Measurements from ENCODE around the gene RSL24D1.

RSL24D1 gene

DNA sequence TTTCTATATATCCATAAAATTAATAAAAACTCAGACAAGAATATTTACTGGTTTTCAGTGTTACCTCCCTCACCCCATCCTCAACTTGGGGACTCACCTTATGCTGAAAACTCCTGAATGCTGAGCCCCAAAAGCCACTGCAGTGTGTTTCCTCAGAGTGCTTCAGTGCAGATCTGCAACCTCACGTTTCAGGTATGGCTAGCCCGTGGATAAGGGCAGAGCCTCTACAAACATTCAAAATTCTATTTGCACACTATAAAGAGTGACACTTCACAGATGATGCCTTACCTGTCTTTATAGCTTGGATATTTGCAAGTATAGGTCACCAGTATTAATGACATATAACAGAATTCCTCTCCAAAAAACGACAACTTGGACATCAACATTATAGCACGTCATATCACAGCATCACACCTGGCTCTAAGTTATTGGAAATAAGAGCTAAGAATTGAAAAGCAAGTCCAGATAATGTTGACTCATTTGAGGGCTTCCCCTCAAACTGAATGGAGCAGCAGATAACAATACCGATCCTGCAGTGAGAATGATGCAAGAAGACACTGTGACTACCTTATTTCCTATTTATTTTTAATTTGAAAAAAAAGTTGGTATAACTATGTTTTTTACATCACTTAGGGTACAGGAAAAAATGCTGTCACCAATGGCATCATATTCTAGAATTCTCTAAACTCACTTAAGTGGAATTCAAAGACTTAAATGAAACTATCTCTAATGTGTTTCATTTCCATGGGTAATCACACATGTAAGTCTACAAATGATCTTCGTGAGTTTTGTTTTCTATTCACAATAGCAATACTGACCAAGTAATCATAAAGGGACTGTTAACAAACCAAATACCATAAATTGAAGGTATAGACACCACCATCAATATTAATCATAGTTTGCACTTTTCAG, 40.7 kb upstream of the RSL24D1 start:
- no peak overlapping the region for H3K27ac ChIP-seq
- H3K36me3 ChIP-seq (ENCODE audit: insufficient read depth, low read length) = no peaks in the 10 kb centered on the region
- DNase-seq (ENCODE audit: low read depth, low spot score) = no peak
- TF ChIP-seq POLR2AphosphoS5 (IDR thresholded peaks at IDR 0.05; ENCODE audit: borderline replicate concordance, low read depth, low read length) = no peak
- TF ChIP-seq FOXP2 (optimal IDR thresholded peaks at IDR 0.05; ENCODE audit: control extremely low read depth, extremely low read length, insufficient read depth) = no peak
- no peak for TF ChIP-seq EZH2 (IDR thresholded peaks at IDR 0.05)
- no peaks in the 10 kb centered on the region for H3K9me3 ChIP-seq (ENCODE audit: low read depth, low read length)
- no peak overlapping the region for H3K9ac ChIP-seq (ENCODE audit: insufficient read length)
- no peak overlapping the region for H3K4me3 ChIP-seq

DNA sequence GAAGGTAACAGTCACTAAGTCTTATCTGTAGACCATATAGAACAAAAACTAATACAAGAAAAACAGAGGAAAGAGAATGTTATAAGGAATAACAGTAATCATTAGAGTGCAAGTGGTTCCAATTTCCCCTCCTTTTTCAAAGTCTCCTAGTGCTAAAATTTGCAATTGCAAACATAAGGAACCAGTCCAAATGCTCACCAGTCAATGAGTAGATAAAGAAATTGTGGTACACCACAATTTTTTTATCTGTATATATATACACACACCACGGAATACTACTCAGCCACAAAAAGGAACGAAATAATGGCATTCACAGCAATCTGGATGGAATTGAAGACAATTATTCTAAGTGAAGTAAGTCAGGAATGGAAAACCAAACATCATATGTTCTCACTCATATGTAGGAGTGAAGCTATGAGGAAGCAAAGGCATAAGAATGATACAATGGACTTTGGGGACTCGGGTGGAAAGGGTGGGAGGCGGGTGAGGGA, 38.9 kb upstream of the RSL24D1 start:
- TF ChIP-seq FOXP2 (optimal IDR thresholded peaks at IDR 0.05; ENCODE audit: control extremely low read depth, extremely low read length, insufficient read depth) (no peak), EZH2 (IDR thresholded peaks at IDR 0.05) (no peak), POLR2AphosphoS5 (IDR thresholded peaks at IDR 0.05; ENCODE audit: borderline replicate concordance, low read depth, low read length) (no peak)
- Histone ChIP-seq H3K4me3 (no peak overlapping the region), H3K27ac (no peak overlapping the region), H3K9me3 (ENCODE audit: low read depth, low read length) (no peaks in the 10 kb centered on the region), H3K36me3 (ENCODE audit: insufficient read depth, low read length) (no peaks in the 10 kb centered on the region), H3K9ac (ENCODE audit: insufficient read length) (no peak overlapping the region)
- no peak for DNase-seq (ENCODE audit: low read depth, low spot score)

DNA sequence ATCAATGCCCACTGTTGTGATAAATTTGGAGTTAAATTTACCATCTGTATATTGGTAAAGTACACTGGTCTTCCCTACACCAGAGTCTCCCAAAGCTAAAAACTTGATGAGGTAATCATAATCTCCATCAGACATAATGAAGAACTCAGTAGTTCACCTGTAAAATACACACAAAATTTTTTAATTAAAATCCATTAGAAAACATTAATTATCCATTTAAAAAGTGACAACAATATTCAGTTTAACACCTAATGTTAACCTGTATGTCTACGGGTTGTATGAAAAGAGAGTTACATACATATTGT, 38.0 kb upstream of the RSL24D1 start:
- no peak for DNase-seq (ENCODE audit: low read depth, low spot score)
- no peak for TF ChIP-seq EZH2 (IDR thresholded peaks at IDR 0.05)
- no peak for TF ChIP-seq FOXP2 (optimal IDR thresholded peaks at IDR 0.05; ENCODE audit: control extremely low read depth, extremely low read length, insufficient read depth)
- no peak for TF ChIP-seq POLR2AphosphoS5 (IDR thresholded peaks at IDR 0.05; ENCODE audit: borderline replicate concordance, low read depth, low read length)
- H3K27ac ChIP-seq = no peak overlapping the region
- no peaks in the 10 kb centered on the region for H3K36me3 ChIP-seq (ENCODE audit: insufficient read depth, low read length)
- H3K4me3 ChIP-seq = no peak overlapping the region
- H3K9me3 ChIP-seq (ENCODE audit: low read depth, low read length) = no peaks in the 10 kb centered on the region
- H3K9ac ChIP-seq (ENCODE audit: insufficient read length) = no peak overlapping the region

DNA sequence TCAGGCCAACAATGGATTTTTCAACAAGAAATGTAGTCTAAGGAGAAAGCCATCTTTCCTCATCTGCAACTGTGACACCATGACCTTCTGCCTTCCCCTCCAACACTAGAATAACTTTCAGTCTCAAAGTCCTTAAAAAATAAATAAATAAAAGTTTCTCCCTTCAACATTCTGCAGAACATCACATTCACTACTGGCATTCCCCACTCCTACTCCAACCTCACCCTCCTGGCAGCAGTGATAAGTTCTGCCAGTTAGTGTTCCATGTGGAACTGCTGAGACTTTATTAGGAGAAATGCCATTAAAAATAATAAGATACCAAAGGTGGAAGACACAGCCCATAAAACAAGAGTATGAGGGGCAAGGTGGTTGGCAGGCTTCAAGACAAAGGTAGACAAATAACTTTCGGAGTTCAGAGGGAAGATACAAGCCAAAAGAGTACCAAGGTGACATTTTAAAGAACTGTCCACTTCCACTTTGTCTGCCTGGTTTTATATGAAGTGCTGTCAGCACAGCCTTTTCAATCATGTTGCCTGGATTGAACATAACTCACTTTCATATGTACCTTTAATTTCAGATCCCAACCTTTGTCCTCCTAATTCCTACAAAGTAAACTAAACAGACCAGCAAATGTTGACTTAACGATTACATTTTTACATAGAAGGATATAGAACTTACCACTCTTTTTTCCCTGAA, 37.5 kb upstream of the RSL24D1 start:
- H3K36me3 ChIP-seq (ENCODE audit: insufficient read depth, low read length) = no peaks in the 10 kb centered on the region
- no peak overlapping the region for H3K27ac ChIP-seq
- no peak for TF ChIP-seq EZH2 (IDR thresholded peaks at IDR 0.05)
- no peak for TF ChIP-seq POLR2AphosphoS5 (IDR thresholded peaks at IDR 0.05; ENCODE audit: borderline replicate concordance, low read depth, low read length)
- no peak for TF ChIP-seq FOXP2 (optimal IDR thresholded peaks at IDR 0.05; ENCODE audit: control extremely low read depth, extremely low read length, insufficient read depth)
- no peak overlapping the region for H3K9ac ChIP-seq (ENCODE audit: insufficient read length)
- no peaks in the 10 kb centered on the region for H3K9me3 ChIP-seq (ENCODE audit: low read depth, low read length)
- DNase-seq (ENCODE audit: low read depth, low spot score) = no peak
- H3K4me3 ChIP-seq = no peak overlapping the region

DNA sequence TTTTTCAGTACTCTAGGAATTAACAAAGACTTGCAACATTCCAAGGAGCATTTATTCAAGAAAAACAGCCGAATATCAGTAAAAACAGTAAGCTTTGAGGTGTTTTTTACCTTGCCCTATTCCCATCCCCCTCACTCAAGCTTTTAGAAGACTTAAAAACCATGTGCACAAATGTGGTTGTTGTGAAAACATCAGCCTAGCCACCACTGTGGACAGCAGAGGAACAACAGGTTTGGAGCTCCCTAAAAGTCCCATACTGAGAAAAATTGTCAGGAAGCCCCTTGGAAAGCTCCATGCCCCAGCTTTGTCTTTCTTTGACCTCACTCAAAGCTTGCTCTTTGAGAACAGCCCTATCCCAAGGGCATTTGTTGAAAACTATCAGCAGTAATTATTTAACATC, 34.7 kb upstream of the RSL24D1 start:
- no peak for DNase-seq (ENCODE audit: low read depth, low spot score)
- H3K9ac ChIP-seq (ENCODE audit: insufficient read length) = no peak overlapping the region
- no peak for TF ChIP-seq POLR2AphosphoS5 (IDR thresholded peaks at IDR 0.05; ENCODE audit: borderline replicate concordance, low read depth, low read length)
- no peak for TF ChIP-seq EZH2 (IDR thresholded peaks at IDR 0.05)
- no peak for TF ChIP-seq FOXP2 (optimal IDR thresholded peaks at IDR 0.05; ENCODE audit: control extremely low read depth, extremely low read length, insufficient read depth)
- H3K9me3 ChIP-seq (ENCODE audit: low read depth, low read length) = no peaks in the 10 kb centered on the region
- H3K27ac ChIP-seq = no peak overlapping the region
- H3K4me3 ChIP-seq = no peak overlapping the region
- H3K36me3 ChIP-seq (ENCODE audit: insufficient read depth, low read length) = no peaks in the 10 kb centered on the region

DNA sequence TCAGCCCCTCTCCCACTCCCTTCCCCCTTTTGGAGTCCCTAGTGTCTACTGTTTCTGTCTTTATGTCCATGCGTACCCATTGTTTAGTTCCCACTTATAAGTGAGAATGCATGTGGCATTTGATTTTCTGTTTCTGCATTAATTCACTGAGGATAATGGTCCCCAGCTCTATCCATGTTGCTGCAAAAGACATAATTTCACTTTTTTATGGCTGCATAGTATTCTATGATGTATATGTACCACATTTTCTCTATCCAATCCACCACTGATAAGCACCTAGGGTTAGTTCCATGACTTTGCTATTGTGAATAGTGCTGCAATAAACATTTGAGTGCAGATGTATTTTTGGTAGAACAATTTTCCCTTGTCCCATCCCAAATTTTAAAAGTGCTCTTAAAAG, 34.2 kb upstream of the RSL24D1 start:
- no peak for DNase-seq (ENCODE audit: low read depth, low spot score)
- Histone ChIP-seq H3K4me3 (no peak overlapping the region), H3K9me3 (ENCODE audit: low read depth, low read length) (no peaks in the 10 kb centered on the region), H3K9ac (ENCODE audit: insufficient read length) (no peak overlapping the region), H3K27ac (no peak overlapping the region), H3K36me3 (ENCODE audit: insufficient read depth, low read length) (no peaks in the 10 kb centered on the region)
- TF ChIP-seq POLR2AphosphoS5 (IDR thresholded peaks at IDR 0.05; ENCODE audit: borderline replicate concordance, low read depth, low read length) (no peak), FOXP2 (optimal IDR thresholded peaks at IDR 0.05; ENCODE audit: control extremely low read depth, extremely low read length, insufficient read depth) (no peak), EZH2 (IDR thresholded peaks at IDR 0.05) (no peak)

DNA sequence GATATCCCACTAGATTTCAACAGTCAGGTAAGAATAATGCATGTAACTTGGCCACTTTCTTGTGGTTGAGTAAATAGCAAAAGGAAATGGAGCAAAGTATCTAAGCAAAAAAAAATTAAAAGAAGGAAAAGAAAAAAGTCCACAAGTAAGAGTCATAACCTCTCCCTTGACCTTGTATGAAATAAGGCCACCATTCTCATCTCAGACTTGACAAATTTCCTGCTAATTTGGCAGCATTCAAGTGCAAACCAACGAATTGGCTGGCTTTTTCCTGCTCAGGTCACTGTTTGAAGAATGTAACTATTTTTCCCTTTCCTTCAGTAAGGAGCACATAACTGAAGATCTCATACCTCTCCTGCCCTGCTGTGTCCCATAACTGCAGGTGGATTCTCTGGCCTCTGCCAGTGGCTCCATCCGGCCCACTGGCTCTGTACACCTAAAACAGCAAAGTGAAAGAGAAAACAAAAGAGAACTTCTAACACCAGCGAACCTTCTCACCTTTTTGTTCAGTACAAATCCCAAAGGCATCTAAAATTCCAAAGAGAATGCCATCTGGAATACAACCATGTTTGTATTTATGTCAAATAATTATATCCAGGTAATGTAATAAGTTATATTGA, 33.4 kb upstream of the RSL24D1 start:
- H3K27ac ChIP-seq = no peak overlapping the region
- no peak for DNase-seq (ENCODE audit: low read depth, low spot score)
- H3K9me3 ChIP-seq (ENCODE audit: low read depth, low read length) = no peaks in the 10 kb centered on the region
- no peak overlapping the region for H3K9ac ChIP-seq (ENCODE audit: insufficient read length)
- no peak for TF ChIP-seq FOXP2 (optimal IDR thresholded peaks at IDR 0.05; ENCODE audit: control extremely low read depth, extremely low read length, insufficient read depth)
- no peak for TF ChIP-seq POLR2AphosphoS5 (IDR thresholded peaks at IDR 0.05; ENCODE audit: borderline replicate concordance, low read depth, low read length)
- no peak for TF ChIP-seq EZH2 (IDR thresholded peaks at IDR 0.05)
- no peaks in the 10 kb centered on the region for H3K36me3 ChIP-seq (ENCODE audit: insufficient read depth, low read length)
- no peak overlapping the region for H3K4me3 ChIP-seq

DNA sequence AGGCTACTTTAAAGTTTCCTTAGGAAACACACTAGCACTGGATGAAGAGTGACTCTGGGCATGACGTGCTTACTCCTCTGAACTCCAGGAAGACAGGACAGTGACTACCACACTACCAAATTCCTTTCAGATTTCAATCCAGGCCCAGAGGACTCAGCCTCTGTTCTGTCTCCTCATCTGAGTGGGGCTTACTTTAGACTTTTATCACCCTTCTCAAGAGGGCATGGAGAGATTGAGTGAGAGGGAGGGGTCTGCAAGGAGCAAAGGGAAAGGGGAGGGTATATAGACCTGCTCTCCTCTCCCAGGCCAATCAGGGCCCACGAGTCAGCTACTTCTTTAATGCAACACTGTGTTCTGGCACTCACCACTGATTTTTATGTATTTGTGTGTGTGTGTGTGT, 29.4 kb upstream of the RSL24D1 start:
- no peaks in the 10 kb centered on the region for H3K36me3 ChIP-seq (ENCODE audit: insufficient read depth, low read length)

More for the DNA sequence above, 29.4 kb upstream of the RSL24D1 start:
- no peak for TF ChIP-seq POLR2AphosphoS5 (IDR thresholded peaks at IDR 0.05; ENCODE audit: borderline replicate concordance, low read depth, low read length)
- TF ChIP-seq EZH2 (IDR thresholded peaks at IDR 0.05) = no peak
- no peak for TF ChIP-seq FOXP2 (optimal IDR thresholded peaks at IDR 0.05; ENCODE audit: control extremely low read depth, extremely low read length, insufficient read depth)
- Histone ChIP-seq H3K9me3 (ENCODE audit: low read depth, low read length) (no peaks in the 10 kb centered on the region), H3K27ac (no peak overlapping the region), H3K9ac (ENCODE audit: insufficient read length) (no peak overlapping the region), H3K4me3 (no peak overlapping the region)
- no peak for DNase-seq (ENCODE audit: low read depth, low spot score)

All from SK-N-MC (cell line).